Measurements from ENCODE around the gene ZNF532. TPM values are rescaled to one million over a fixed set of nuclear protein-coding genes. Genes with fewer than 3 reads are reported as not detected.

ZNF532 gene
- total RNA-seq, 1 donor = 7.3 TPM

DNA sequence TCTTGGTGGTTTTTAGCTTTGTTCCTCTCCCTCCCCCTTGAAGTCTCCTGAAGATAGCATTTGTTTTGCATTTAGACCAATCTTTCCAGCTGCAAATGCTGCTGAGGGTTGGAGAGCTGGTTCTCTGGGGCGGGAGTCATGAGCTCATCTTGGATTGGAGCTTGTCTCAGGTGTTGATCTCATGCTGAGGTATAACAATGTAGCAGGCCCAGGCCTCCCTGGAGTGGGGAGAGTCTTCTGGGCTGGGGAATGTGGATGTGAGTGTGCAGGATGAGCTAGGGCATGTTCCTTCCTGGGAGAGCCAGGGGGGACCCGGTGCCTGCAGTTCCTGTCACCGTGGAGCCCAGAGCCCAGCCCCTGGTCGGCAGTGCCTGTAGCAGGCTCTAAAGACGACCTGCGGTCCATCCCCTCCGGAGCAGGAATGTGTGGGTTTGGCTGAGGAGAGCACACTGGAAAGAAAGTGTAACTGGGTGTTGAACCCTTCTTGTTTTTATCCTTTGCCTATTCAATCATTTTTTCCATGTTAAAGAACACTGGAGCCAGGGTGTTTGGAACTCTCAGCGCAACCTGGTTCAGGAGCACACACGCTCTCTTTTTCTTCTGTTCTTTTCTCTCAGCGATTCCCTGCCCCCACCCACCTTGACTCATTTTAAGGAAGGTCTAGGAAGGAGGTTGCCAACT is 2.7 kb downstream of the ZNF532 start:
- DNase-seq (ENCODE audit: low read depth in 2 of 3, low spot score in 2 of 3) = no peak

DNA sequence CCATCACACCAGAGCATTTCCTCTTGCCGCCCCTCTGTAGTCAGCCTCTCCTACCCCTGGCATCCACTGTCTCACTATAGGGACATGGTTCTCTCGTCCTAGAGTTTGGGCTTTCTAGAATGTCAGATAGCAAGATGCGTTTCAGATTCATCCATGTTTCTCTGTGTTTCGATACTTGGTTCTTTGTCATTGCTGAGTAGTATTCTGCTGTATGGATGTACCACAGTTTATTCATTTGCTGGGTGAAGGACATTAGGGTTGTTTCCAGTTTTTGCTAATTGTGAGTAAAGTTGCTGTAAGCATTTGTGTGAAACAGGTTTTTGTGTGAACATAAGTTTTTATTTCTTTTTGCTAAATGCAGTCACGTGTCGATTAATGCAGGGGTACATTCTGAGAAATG is 3.8 kb downstream of the ZNF532 start:
- DNase-seq (ENCODE audit: low read depth in 2 of 3, low spot score in 2 of 3) = no peak

DNA sequence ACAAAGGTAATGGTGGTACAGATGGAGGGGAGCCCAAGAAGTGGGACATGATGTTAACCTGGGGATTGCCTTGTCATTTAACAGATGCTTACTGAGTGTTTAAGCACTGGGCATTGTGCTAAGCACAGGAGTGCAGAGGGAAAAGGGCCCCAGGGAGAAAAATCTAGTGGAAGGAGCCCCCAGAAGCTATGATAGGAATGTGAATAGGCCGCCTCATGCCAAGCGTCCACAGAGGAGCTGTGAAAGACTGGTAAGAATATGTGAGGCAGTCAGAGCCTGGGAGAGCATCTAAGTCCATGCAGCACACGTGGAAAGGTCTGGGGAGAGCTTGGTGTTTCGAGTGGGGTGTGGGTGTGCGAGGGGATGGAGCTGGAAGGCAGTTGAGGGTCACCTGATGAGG is 5.5 kb downstream of the ZNF532 start:
- no peak for DNase-seq (ENCODE audit: low read depth in 2 of 3, low spot score in 2 of 3)

DNA sequence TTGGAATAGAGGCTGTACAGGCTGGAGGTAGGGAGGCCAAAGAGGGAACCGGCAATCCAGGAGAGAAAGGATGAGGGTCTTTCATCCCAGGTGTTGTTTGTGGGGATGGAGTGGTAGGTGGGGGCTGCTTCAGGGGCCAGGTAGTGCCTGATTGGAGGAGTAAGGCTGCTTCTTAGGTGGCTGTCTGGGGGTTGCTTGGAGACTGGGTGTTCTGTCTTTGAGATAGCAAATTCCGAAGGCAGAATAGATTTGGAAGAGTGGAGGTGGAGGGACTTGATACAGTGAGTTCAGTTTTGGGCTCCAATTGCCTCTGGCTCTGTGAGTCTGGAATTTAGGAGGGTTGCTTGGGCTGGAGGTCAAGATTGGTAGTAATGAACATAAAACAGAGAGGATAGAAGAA is 5.9 kb downstream of the ZNF532 start:
- no peak for DNase-seq (ENCODE audit: low read depth in 2 of 3, low spot score in 2 of 3)

DNA sequence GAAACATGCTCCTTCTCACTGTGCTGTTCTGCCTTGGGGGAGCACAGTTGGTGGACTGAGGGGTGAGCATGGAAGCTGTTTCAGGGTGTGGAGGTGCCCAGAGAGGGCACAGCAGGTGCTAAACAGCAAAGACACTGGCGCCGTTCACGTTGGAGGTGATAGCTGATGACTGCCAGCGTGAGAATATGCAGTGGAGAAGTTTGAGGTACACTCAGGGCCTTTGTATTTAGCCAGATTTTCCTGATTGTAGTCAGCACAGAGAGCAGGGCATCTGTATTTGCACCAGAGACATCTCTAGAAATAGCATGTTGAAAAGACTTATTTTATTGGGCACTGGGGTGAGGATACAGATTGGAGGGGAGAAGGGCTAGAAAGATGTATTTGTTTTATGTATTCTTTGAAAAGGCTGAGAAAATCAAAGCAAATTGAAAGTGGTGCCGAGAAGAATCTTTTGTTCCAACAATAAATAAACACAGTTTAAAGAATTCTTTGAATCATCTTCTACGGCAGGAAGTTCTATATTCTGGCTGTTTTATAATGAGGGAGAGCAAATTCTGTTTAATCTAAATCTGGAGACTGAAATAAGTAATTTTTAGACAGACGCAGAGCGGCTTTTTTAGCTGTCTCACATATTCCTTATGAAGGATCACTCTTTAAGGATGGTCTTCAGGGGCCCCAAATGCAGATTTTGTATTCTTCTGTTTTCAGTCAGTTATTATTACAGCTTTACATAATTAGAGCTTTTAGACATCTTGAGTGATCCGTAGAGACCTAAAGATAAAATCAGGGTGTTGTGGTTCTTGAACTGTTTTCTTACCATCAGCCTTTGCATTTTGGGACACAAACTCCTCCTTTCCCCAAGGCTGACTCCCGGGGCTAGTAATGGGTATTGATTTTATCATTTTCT is 7.1 kb downstream of the ZNF532 start:
- no peak for DNase-seq (ENCODE audit: low read depth in 2 of 3, low spot score in 2 of 3)

DNA sequence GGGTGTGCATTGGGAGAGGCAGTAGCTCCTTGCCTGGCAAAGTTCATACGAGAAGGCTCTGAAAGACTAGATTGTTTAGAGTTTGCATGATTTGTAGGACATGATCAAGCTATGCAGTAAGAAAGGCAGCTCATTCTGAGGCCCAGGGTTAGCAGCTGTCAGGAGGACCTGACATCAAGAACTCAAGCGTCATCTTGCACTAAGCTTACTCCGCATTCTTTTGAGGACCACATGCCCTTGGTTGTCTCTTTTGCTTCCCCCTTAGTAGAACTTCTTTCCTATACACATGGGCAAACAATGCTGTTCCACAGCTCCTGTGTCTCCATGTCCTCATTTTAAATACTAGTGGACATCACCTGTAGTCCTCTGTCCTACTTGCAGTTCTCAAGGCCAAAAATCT is 14.0 kb downstream of the ZNF532 start:
- DNase-seq (ENCODE audit: low read depth in 2 of 3, low spot score in 2 of 3) = no peak

DNA sequence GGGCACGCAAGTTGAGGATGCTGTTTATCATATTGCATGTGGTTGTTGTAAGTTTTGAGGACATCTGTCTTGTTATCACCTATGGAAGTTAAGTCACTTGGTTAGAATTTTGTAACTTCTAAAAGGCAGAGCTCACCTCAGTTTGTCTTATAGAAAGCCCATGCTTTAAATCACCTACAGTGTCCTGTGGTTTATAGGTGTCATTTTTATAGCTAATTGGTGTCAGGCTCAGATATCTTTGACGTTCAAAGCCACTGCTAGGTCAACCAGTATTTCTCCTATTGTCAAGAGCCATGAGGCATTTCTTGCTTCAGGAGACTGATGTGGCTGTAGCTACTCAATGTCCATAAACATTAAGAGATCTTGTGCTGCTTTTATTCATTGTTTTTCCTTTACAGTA is 16.8 kb downstream of the ZNF532 start:
- no peak for DNase-seq (ENCODE audit: low read depth in 2 of 3, low spot score in 2 of 3)

DNA sequence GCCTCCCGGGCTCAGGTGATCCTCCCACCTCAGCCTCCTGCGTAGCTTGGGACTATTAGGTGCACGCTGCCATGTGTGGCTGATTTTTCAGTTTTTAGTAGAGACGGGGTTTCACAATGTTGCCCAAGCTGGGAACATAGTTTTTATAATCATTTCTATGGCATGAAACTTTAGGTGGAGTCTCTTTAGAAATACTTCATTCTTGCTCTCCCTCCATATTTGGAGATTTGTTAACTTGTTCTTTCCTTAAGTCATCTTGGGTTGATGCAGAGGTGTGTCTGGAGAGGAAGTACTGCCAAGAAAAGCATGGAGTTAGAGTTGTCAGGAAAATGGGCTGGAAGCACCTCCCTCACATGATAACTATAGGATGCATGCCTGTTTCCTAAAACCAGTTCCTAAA is 17.4 kb downstream of the ZNF532 start:
- no peak for DNase-seq (ENCODE audit: low read depth in 2 of 3, low spot score in 2 of 3)

DNA sequence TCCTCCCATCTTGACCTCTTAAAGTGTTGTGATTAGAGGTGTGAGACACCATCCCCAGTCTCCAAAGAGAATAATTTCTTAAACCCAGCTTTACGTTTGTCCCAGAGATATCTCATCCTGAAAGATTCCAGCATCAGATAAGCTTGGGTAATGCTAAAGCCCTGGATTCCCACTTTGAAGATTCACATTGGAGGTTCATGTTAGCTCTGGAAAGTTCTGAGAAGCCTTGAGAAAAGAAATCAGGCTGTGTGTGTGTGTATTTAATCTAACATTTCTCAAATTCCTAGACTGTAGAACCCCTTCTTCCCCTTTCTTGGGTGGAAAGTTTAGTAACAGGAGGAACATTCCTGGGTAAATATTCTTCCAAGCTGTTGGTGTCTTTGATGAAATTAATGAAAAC is 18.0 kb downstream of the ZNF532 start:
- DNase-seq (ENCODE audit: low read depth in 2 of 3, low spot score in 2 of 3) = no peak

DNA sequence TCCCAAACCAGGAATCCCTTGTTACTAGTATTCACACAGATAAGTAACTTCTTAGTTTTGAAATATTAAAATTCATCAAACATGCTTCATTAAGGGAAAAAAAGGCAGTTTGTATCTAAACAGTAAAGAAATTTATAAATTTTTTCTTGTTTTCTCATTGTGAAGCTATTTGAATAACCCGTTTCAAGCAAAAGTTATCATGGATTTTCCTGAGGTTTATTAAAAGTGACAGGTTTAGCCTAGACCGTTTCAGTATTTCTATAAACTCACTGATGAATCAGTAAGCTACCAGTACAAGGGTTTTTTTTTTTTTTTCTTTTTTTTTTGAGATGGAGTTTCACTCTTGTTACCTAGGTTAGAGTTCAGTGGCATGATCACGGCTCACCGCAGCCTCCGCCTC is 20.0 kb downstream of the ZNF532 start:
- no peak for DNase-seq (ENCODE audit: low read depth in 2 of 3, low spot score in 2 of 3)

DNA sequence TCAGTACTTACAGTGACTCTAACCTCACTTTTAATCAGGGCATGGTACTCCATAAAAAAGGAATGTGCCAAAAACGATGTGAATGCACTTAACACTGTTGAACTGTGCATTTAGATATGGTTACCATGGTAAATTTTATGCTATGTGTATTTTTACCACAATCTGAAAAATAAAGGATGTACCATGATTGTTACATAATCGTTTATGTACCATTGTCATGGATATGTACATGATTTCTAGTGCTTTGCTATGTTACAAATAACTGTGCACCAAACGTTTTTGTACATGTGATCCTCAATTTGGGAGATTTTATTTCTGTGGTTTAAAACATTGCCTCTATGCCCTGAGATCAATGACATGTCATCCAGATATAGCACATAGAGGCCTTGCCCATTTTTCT is 21.8 kb downstream of the ZNF532 start:
- DNase-seq (ENCODE audit: low read depth in 2 of 3, low spot score in 2 of 3) = peak in 1 of 3 donors; percentile 14

DNA sequence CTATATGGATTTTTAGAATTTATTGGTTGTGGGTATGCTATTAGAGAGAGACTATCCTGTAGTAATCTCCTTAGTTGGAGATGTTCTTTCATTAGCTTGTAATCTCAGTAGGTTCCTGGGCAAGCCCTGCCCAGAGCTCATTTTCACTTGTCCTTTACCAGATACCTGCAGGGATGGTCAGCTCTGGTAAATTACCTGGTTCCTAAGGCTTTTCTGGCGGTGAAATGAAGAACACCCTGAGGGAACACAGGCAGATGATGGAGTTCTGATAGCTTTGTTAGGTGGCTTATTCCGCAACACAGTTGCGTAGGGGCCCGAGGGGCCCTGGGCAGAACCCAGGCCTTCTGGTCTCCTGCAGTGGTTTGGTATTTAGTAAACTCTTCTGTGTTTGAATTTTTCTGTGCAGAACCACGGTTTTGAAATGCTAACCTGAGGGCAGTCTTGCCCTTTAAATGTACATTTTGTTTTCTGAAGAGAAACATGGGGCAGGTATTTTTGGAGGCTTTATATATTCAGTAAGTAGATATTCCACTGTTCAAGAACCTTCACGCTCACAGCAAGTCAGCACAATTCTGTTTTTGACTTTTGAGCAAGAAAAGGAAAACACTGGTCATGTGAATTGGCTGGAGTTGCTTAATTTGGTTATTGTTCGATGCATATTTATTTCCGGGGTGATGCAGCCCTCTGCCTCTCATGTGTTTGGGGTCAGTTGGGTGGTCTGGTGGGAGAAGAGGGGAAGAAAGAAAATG is 22.4 kb downstream of the ZNF532 start:
- DNase-seq (ENCODE audit: low read depth in 2 of 3, low spot score in 2 of 3) = no peak

DNA sequence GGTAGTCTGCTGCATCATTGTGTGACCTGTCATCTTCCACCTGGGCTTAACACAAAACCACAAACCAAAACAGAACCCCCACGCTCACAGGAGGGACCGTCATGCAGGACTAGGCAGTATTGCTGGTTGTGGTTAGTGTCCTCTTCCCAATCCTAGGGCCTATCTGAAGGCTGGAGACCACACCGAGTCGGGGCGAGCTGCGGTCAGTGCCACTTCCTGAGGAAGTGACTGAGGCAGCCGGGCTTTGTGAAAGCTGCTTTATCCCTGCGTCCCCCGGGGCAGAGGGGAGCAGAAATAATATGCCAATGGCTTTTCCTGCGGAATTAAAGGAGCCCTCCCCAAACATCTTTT is 22.9 kb downstream of the ZNF532 start:
- DNase-seq (ENCODE audit: low read depth in 2 of 3, low spot score in 2 of 3) = peak in 2 of 3 donors; percentile 80 to 83

DNA sequence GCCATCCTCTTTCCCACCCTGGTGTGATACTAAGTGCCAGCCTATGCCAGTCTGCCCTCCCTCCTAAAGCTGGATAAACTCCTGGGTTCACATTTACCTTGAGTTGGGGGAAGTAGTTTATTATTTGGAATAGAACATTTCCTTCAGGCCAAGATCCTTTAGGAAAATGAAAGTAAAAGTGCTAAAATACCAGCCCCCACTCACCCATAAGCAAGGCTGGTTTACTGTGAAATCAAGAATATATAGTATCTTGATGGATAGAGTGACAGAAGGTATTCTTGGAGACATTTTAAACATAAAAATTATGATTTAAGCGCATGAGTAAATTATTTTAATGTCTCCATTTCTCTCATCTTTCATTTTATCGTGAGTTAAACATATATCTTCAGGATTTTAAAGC is 27.1 kb downstream of the ZNF532 start:
- no peak for DNase-seq (ENCODE audit: low read depth in 2 of 3, low spot score in 2 of 3)

DNA sequence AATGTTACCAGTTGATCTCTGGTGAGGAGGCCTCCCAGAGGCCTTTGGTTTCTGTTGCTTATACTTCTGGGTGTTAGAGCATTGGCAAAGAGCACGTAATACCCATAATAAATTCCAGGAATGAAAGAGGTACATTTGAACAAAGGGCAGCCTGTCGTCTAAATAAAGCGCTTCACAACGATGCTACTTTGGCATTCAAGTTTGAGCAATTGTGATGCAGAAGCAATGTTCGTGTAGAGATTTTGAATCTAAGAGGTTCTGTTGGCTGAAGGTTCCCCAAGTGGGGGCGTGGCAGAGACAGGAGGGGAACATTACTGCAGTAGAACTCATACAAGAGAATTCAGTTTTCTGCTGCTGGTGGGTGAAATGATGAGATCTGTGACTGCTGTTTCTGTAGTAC is 27.8 kb downstream of the ZNF532 start:
- DNase-seq (ENCODE audit: low read depth in 2 of 3, low spot score in 2 of 3) = no peak

DNA sequence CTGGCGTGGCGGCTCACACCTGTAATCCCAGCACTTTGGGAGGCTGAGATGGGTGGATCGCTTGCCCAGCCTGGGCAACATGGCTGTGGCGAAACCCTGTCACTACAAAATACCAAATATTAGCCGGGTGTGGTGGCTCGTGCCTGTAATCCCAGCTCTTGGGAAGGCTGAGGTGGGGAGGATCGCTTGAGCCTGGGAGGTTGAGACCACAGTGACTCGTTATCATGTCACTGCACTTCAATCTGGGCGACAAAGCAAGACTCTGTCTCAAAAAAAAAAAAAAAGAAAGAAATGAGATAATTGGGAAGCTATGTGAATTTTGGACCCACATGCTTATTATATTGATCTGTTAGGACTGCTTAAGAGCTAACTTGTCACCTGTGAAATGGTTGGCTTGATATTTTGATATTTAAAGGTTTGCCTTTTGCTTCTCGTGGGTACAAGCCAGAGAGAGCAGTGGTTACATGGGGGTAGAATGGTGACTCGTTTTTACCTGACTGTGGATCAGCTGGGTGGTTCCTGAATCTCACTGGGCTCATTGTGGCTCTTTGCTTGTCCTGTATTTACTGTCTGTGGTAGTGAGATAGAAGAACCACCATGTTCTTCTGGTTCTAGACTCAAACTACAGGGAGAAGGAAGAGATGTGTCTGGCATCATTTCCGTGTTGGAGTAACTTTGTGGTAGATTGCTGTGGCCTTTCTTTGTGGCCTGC is 28.9 kb downstream of the ZNF532 start:
- DNase-seq (ENCODE audit: low read depth in 2 of 3, low spot score in 2 of 3) = no peak

DNA sequence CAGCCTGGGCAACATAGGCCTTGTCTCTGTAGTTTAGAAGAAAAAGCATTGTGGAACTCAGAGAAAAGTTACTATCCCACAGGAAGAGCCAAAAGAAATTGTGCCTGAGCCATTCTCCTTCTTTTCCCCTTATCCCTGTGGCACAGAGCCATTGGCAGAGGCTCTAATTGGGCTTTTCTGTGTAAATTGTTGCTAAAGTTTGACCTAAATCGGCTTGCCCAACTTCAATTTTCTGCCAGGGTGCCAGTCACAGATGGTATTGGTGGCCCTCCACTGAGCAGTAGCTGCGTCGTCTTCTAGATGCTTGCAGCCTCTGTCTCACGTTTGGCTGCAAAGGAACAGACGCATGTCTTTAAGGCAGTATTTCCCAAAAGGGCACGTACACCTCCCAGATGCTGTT is 30.3 kb downstream of the ZNF532 start:
- DNase-seq (ENCODE audit: low read depth in 2 of 3, low spot score in 2 of 3) = no peak

DNA sequence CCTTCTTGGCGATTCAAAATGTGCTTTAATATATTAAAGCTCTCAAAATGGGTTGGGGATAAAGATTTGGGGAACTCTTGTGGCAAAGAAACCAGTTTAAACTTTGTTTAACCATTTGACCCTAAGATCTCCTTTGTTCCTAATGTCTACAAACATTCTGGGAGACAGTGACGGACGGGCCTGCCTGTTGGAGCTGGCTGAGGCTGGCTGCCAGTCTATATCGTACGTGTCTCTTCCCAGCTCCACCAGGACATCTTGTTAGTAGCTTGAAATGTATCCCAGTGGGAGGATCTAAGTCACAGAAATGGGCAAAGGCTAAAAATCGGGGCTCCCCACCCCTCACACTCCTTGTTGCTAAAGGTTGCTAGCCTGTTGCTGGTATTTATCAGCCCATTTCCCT is 30.7 kb downstream of the ZNF532 start:
- DNase-seq (ENCODE audit: low read depth in 2 of 3, low spot score in 2 of 3) = no peak

DNA sequence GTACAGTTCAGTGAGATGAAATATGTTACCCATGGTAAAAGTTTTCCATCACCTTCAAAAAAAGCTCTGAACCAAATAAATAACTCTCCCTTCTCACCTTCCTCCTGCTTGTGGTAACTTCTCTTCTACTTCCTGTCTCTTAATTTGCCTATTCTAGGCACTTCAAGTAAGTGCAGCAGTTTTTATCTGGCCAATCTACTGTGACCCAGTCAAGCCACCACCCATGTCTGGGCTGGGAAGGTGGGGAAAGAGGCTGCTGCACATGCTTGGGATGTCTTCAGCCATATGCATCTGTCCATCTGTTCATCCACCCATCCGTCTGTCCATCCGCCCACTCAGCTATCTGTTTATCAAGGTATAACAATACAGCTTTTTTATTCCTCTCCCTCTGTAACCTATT is 31.6 kb downstream of the ZNF532 start:
- no peak for DNase-seq (ENCODE audit: low read depth in 2 of 3, low spot score in 2 of 3)

DNA sequence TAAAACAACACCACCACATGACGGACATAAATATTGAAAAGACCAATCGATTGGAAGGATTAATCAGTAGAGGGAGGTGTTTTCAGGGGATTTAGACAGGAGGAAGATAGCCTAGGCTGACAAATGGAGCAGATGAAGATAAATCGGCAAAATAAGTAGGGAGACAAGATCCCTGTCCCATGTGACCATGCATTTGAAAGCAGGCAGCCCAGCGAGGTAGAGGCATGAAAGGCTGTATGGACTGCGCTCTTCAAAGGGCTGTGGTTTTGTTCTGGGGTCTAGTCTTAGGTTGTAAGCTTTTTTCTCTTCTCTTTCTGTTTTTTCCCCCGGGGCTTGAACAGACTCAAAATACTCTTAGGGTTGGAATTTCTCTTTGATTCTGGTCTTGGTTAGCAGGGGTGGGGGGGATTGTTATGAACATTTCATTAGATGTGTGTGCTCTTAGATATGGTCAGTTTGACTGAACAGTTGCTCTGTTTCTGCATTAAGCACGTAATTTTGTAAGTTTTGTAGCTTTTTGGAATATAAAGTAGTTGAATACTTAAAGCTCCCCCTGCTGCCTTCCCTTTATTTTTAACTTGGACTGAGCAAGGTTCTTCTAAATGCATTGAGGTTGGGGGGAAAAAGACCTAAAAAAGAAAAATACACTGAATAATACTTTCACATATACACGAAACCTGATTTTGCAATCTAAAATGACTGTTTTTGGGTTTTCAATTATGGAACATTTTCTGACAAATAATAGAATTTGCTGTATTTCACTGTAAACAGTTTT is 32.2 kb downstream of the ZNF532 start:
- DNase-seq (ENCODE audit: low read depth in 2 of 3, low spot score in 2 of 3) = no peak
